ENCODE results near the gene RPL31.

The RPL31 gene

DNA sequence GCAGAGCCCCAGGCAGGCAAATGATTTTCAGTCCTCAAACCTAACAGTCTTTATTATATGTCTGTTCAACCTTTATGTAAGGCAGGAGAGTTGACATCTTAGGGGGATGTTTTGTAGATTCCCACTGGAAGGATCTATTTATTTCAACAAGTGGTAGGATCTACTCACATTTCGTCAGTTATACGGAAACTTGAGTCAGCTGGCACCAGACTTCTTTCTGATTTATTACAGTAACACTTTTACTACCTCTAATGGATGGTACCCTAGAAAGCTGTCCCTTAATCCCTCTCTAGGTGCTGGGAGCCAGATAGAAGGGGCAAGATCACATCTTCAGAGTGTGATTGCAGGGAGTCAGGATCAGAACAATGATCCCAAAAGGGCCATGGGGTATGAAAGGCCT is 2.1 kb upstream of the RPL31 start:
- Histone ChIP-seq H3K4me3 (ENCODE audit: low read length in 2 of 2) (no peak overlapping the region), H3K27me3 (ENCODE audit: control insufficient read depth in 3 of 3, insufficient read depth in 3 of 3, low read depth in 1 of 3, low read length in 3 of 3) (peaks cover 0 to 5% (median 0%) of the 10 kb centered on the region in 3 experiments), H2AK5ac (ENCODE audit: low read depth, low read length) (no peak overlapping the region), H2BK12ac (ENCODE audit: low read length) (no peak overlapping the region), H3K18ac (ENCODE audit: low read length) (no peak overlapping the region), H3K9me3 (replicated peaks in 1 of 2; ENCODE audit: control insufficient read depth in 2 of 2, insufficient read depth in 1 of 2, low read depth in 1 of 2, low read length in 2 of 2) (peaks cover 3 to 4% of the 10 kb centered on the region in 2 donors), H2BK120ac (ENCODE audit: low read depth, low read length) (no peak overlapping the region), H3K23ac (ENCODE audit: low read depth, low read length, poor library complexity) (no peak overlapping the region), H3K4me2 (ENCODE audit: insufficient read depth, low read length, poor library complexity, severe bottlenecking) (no peak overlapping the region), H4K91ac (ENCODE audit: low read depth, low read length, poor library complexity) (no peak overlapping the region), H3K4ac (ENCODE audit: low read length) (no peak overlapping the region), H2BK15ac (ENCODE audit: low read length) (no peak overlapping the region), H4K8ac (ENCODE audit: low read depth, low read length) (no peak overlapping the region), H3K4me1 (ENCODE audit: control insufficient read depth in 2 of 2, insufficient read depth in 1 of 2, low read depth in 1 of 2, low read length in 2 of 2) (peaks cover 10 to 13% of the 10 kb centered on the region in 2 donors), H3K36me3 (replicated peaks in 1 of 2; ENCODE audit: control insufficient read depth in 2 of 2, insufficient read depth in 2 of 2, low read length in 2 of 2) (peaks cover 16 to 23% of the 10 kb centered on the region in 2 donors), H3K9ac (ENCODE audit: low read depth, low read length, poor library complexity) (no peak overlapping the region), H3K14ac (ENCODE audit: low read length) (no peak overlapping the region), H3K79me1 (ENCODE audit: low read depth, low read length) (peaks cover 14% of the 10 kb centered on the region), H3K27ac (replicated peaks; ENCODE audit: low read length) (no peak overlapping the region), H2AFZ (ENCODE audit: low read length) (peak overlapping the region; percentile 7), H2BK5ac (ENCODE audit: low read length) (no peak overlapping the region)
- no CpG with 5 or more reads among the region's 2 CpGs for WGBS, 2 donors (ENCODE audit: extremely low coverage in 2 of 2, insufficient read length in 2 of 2, insufficient replicate concordance in 1 of 2)
- DNase-seq (ENCODE audit: low spot score) = no peak

DNA sequence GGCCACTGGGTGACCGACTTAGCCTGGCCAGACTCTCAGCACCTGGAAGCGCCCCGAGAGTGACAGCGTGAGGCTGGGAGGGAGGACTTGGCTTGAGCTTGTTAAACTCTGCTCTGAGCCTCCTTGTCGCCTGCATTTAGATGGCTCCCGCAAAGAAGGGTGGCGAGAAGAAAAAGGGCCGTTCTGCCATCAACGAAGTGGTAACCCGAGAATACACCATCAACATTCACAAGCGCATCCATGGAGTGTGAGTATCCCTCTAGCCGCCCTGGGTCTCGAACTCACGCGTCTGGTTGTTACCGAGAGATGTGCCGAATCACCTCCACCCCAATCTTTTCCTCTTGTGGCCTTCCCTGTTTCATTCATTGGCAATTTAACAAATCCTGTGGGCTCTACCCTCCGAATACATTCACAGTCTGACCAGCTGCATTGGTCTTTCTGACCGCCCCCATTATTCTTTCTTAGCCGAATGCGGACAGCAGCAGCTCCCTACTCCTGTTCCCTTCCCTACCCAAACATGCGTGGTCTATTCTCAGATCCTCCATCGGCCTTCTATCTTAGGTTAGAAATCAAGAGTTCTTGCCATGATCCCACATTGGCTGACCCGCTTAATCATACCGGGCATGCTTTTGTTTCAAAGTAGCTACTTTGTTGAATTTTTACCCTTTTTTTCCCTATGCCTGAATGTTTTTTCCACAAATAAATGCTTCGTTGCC is 631 bp downstream of the RPL31 start:
- peak overlapping the region; percentile 94 for H3K9ac ChIP-seq (ENCODE audit: low read depth, low read length, poor library complexity)
- no peak overlapping the region for H4K91ac ChIP-seq (ENCODE audit: low read depth, low read length, poor library complexity)
- H3K4me2 ChIP-seq (ENCODE audit: insufficient read depth, low read length, poor library complexity, severe bottlenecking) = peak overlapping the region; percentile 82
- H3K9me3 ChIP-seq (replicated peaks in 1 of 2; ENCODE audit: control insufficient read depth in 2 of 2, insufficient read depth in 1 of 2, low read depth in 1 of 2, low read length in 2 of 2) = peaks cover 4% of the 10 kb centered on the region in 2 donors
- H4K8ac ChIP-seq (ENCODE audit: low read depth, low read length) = peak overlapping the region; percentile 77
- H3K27me3 ChIP-seq (ENCODE audit: control insufficient read depth in 3 of 3, insufficient read depth in 3 of 3, low read depth in 1 of 3, low read length in 3 of 3) = peaks cover 0 to 5% (median 0%) of the 10 kb centered on the region in 3 experiments
- no peak for DNase-seq (ENCODE audit: low spot score)
- peak overlapping the region; percentile 60 to 97 for H3K4me3 ChIP-seq (ENCODE audit: low read length in 2 of 2)
- peak overlapping the region; percentile 39 for H3K18ac ChIP-seq (ENCODE audit: low read length)
- no peak overlapping the region for H2BK12ac ChIP-seq (ENCODE audit: low read length)
- peak overlapping the region; percentile 60 for H3K27ac ChIP-seq (replicated peaks; ENCODE audit: low read length)
- peak overlapping the region; percentile 81 for H2AK5ac ChIP-seq (ENCODE audit: low read depth, low read length)
- H2AFZ ChIP-seq (ENCODE audit: low read length) = peak overlapping the region; percentile 93
- H3K36me3 ChIP-seq (replicated peaks in 1 of 2; ENCODE audit: control insufficient read depth in 2 of 2, insufficient read depth in 2 of 2, low read length in 2 of 2) = peaks cover 34 to 51% of the 10 kb centered on the region in 2 donors
- H2BK5ac ChIP-seq (ENCODE audit: low read length) = peak overlapping the region; percentile 89
- WGBS, 2 donors (ENCODE audit: extremely low coverage in 2 of 2, insufficient read length in 2 of 2, insufficient replicate concordance in 1 of 2) = no CpG with 5 or more reads among the region's 26 CpGs
- H2BK120ac ChIP-seq (ENCODE audit: low read depth, low read length) = peak overlapping the region; percentile 47
- no peak overlapping the region for H3K14ac ChIP-seq (ENCODE audit: low read length)
- H3K4me1 ChIP-seq (ENCODE audit: control insufficient read depth in 2 of 2, insufficient read depth in 1 of 2, low read depth in 1 of 2, low read length in 2 of 2) = peaks cover 10 to 13% of the 10 kb centered on the region in 2 donors
- H3K4ac ChIP-seq (ENCODE audit: low read length) = peak overlapping the region; percentile 47
- peak overlapping the region; percentile 21 for H3K23ac ChIP-seq (ENCODE audit: low read depth, low read length, poor library complexity)
- H2BK15ac ChIP-seq (ENCODE audit: low read length) = no peak overlapping the region
- H3K79me1 ChIP-seq (ENCODE audit: low read depth, low read length) = peaks cover 16% of the 10 kb centered on the region

DNA sequence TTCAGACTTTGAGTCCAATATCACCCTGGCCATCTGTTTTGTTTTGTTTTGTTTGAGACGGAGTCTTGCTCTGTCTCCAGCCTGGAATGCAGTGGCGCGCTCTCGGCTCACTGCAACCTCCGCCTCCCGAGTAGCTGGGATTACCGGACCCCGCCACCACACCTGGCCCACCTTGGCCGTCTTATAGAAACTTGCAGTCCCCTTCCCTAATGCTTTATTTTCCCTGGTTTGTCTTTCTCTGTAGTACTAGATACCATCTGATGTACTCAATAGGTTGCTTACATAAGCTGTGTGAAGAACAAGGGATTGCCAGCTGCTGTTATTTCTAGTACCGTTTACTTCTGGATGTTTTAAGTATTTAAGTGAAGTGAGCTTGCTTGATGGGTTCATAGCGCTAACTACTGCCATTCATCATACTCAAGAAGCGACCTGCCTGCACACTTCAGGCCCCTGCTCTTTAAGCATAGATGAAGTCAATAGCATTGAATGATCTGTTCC is 1.2 kb downstream of the RPL31 start:
- H3K14ac ChIP-seq (ENCODE audit: low read length) = no peak overlapping the region
- no peak overlapping the region for H3K4ac ChIP-seq (ENCODE audit: low read length)
- H3K27ac ChIP-seq (replicated peaks; ENCODE audit: low read length) = no peak overlapping the region
- H2BK12ac ChIP-seq (ENCODE audit: low read length) = no peak overlapping the region
- peaks cover 38 to 57% of the 10 kb centered on the region in 2 donors for H3K36me3 ChIP-seq (replicated peaks in 1 of 2; ENCODE audit: control insufficient read depth in 2 of 2, insufficient read depth in 2 of 2, low read length in 2 of 2)
- no peak overlapping the region for H4K8ac ChIP-seq (ENCODE audit: low read depth, low read length)
- no peak overlapping the region for H4K91ac ChIP-seq (ENCODE audit: low read depth, low read length, poor library complexity)
- no peak overlapping the region for H3K18ac ChIP-seq (ENCODE audit: low read length)
- DNase-seq (ENCODE audit: low spot score) = no peak
- WGBS, 2 donors (ENCODE audit: extremely low coverage in 2 of 2, insufficient read length in 2 of 2, insufficient replicate concordance in 1 of 2) = no CpG with 5 or more reads among the region's 12 CpGs
- peak overlapping the region; percentile 82 for H3K4me2 ChIP-seq (ENCODE audit: insufficient read depth, low read length, poor library complexity, severe bottlenecking)
- H2AK5ac ChIP-seq (ENCODE audit: low read depth, low read length) = no peak overlapping the region
- no peak overlapping the region for H3K9ac ChIP-seq (ENCODE audit: low read depth, low read length, poor library complexity)
- peaks cover 4% of the 10 kb centered on the region in 2 donors for H3K9me3 ChIP-seq (replicated peaks in 1 of 2; ENCODE audit: control insufficient read depth in 2 of 2, insufficient read depth in 1 of 2, low read depth in 1 of 2, low read length in 2 of 2)
- no peak overlapping the region for H2BK5ac ChIP-seq (ENCODE audit: low read length)
- peak overlapping the region; percentile 60 to 97 for H3K4me3 ChIP-seq (ENCODE audit: low read length in 2 of 2)
- peaks cover 16% of the 10 kb centered on the region for H3K79me1 ChIP-seq (ENCODE audit: low read depth, low read length)
- no peak overlapping the region for H2BK120ac ChIP-seq (ENCODE audit: low read depth, low read length)
- no peak overlapping the region for H3K23ac ChIP-seq (ENCODE audit: low read depth, low read length, poor library complexity)
- peaks cover 0 to 5% (median 0%) of the 10 kb centered on the region in 3 experiments for H3K27me3 ChIP-seq (ENCODE audit: control insufficient read depth in 3 of 3, insufficient read depth in 3 of 3, low read depth in 1 of 3, low read length in 3 of 3)
- no peak overlapping the region for H2BK15ac ChIP-seq (ENCODE audit: low read length)
- no peak overlapping the region for H2AFZ ChIP-seq (ENCODE audit: low read length)
- H3K4me1 ChIP-seq (ENCODE audit: control insufficient read depth in 2 of 2, insufficient read depth in 1 of 2, low read depth in 1 of 2, low read length in 2 of 2) = peaks cover 10 to 13% of the 10 kb centered on the region in 2 donors

DNA sequence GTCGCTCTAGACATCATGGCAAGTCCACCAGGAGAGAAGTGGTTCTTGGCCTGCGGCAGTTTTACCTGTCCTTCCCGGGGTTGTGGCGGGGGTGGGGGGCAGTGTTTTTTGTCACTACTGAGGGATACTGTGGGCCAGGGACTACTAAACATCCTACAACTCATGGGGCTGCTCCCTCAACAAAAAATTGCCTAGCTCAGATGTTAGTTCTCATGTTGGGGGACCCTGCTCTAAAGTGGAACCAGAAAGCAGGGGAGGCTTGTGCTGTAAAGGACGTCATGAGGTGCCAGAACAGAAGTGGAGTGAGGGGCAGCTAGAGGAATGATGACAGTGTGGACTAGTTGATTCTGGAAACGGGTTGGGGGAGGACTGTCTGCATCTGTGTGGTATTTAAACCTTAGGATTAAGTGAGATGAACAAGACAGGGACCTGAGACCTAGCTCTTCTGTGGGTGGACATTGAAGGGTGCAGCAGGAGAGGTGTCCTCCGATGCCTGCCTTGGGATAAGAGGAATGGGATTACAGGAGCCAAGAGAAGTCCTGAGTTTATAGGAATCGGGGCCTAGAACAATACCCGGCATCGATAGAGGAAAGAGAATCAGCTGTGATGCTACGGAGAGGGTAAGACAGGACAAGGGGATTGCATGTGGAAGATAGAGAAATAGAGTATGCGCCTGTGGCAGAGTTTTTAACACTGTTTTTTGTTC is 2.7 kb downstream of the RPL31 start:
- Histone ChIP-seq H2BK15ac (ENCODE audit: low read length) (no peak overlapping the region), H3K4me3 (ENCODE audit: low read length in 2 of 2) (no peak overlapping the region), H3K27ac (replicated peaks; ENCODE audit: low read length) (no peak overlapping the region), H2BK12ac (ENCODE audit: low read length) (no peak overlapping the region), H4K91ac (ENCODE audit: low read depth, low read length, poor library complexity) (no peak overlapping the region), H3K36me3 (replicated peaks in 1 of 2; ENCODE audit: control insufficient read depth in 2 of 2, insufficient read depth in 2 of 2, low read length in 2 of 2) (peaks cover 41 to 67% of the 10 kb centered on the region in 2 donors), H3K9ac (ENCODE audit: low read depth, low read length, poor library complexity) (no peak overlapping the region), H2BK120ac (ENCODE audit: low read depth, low read length) (no peak overlapping the region), H2AFZ (ENCODE audit: low read length) (no peak overlapping the region), H3K9me3 (replicated peaks in 1 of 2; ENCODE audit: control insufficient read depth in 2 of 2, insufficient read depth in 1 of 2, low read depth in 1 of 2, low read length in 2 of 2) (peaks cover 4% of the 10 kb centered on the region in 2 donors), H2AK5ac (ENCODE audit: low read depth, low read length) (no peak overlapping the region), H3K79me1 (ENCODE audit: low read depth, low read length) (peaks cover 16% of the 10 kb centered on the region), H3K4ac (ENCODE audit: low read length) (no peak overlapping the region), H2BK5ac (ENCODE audit: low read length) (no peak overlapping the region), H4K8ac (ENCODE audit: low read depth, low read length) (no peak overlapping the region), H3K23ac (ENCODE audit: low read depth, low read length, poor library complexity) (no peak overlapping the region), H3K4me1 (ENCODE audit: control insufficient read depth in 2 of 2, insufficient read depth in 1 of 2, low read depth in 1 of 2, low read length in 2 of 2) (peaks cover 10 to 13% of the 10 kb centered on the region in 2 donors), H3K18ac (ENCODE audit: low read length) (no peak overlapping the region), H3K14ac (ENCODE audit: low read length) (no peak overlapping the region), H3K27me3 (ENCODE audit: control insufficient read depth in 3 of 3, insufficient read depth in 3 of 3, low read depth in 1 of 3, low read length in 3 of 3) (no peaks in the 10 kb centered on the region), H3K4me2 (ENCODE audit: insufficient read depth, low read length, poor library complexity, severe bottlenecking) (no peak overlapping the region)
- DNase-seq (ENCODE audit: low spot score) = no peak
- WGBS, 2 donors (ENCODE audit: extremely low coverage in 2 of 2, insufficient read length in 2 of 2, insufficient replicate concordance in 1 of 2) = no CpG with 5 or more reads among the region's 12 CpGs
